ENCODE data around the gene VAMP1.

GRCh38 chr12:6428326-6428725 lies 42.2 kb downstream of the VAMP1 start:
- TF ChIP-seq POLR2AphosphoS5 (IDR thresholded peaks at IDR 0.05; ENCODE audit: low read depth, low read length), result no peak
- TF ChIP-seq CTCF (IDR thresholded peaks at IDR 0.05), result no peak

Measured in Panc1 (cell line).